Urothelium cell line (cell line): ENCODE results near the gene TRAPPC3L.
"Not testable (repeated sequence)": the region's sequence is repeated elsewhere in the genome, so short reads cannot be mapped to it uniquely, and the experiment has no call there.

Source experiments
- DNase-seq: peaks from one replicate; pipeline ENCODE4 v3.0.0; 2011; ENCODE audit warnings: low spot score, mixed read lengths
- FAIRE-seq: peaks from 2 replicates; lab custom pipeline; 2011; peaks lifted over from hg19 to GRCh38; lab: Jason Lieb, UNC

Gene TRAPPC3L

DNA sequence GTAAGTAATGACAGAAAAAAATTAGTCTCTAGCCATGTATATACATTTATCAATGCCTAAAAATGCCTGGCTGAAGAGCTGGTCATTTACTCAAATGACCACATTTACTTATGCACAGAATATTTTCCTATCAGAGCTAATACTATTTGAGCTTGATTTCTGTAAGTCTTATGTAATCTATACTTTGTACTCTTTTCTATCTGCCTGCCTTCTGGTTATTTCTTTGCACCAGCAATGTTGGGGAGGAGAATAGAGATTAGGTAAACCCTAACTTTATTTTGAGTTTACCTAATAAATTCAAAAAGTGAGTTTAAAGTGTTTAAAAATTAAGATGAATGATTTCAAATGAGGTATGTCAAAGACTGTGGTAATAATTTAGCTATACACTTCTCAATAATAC lies 30.3 kb downstream of the TRAPPC3L start:
- no peak for FAIRE-seq
- DNase-seq, result no peak

DNA sequence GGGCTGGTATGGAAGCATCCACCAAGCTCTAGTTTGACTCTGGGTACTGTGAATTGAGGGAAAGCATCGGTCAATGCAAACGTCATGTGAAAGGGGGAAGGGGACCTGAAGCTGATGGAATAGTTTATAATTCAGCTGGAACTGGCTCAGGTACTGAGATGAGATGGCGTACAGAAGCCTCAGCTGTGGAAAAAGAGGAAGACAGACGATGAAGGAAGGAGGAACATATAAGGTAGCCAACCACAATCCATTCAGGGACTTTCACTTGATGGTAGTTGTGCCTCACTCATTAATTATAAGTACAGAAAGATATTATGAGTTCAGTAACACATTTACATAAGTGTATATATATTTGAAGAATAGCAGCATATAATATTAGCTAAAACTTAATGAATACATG lies 31.4 kb downstream of the TRAPPC3L start:
- FAIRE-seq, result no peak
- DNase-seq, result no peak

- DNase-seq (no peak), FAIRE-seq (no peak)
Observed at GRCh38 chr6:116513224-116513875, 32.1 kb downstream of the TRAPPC3L start.

- FAIRE-seq (no peak), DNase-seq (no peak)
Observed at GRCh38 chr6:116512734-116513133, 32.8 kb downstream of the TRAPPC3L start.

DNA sequence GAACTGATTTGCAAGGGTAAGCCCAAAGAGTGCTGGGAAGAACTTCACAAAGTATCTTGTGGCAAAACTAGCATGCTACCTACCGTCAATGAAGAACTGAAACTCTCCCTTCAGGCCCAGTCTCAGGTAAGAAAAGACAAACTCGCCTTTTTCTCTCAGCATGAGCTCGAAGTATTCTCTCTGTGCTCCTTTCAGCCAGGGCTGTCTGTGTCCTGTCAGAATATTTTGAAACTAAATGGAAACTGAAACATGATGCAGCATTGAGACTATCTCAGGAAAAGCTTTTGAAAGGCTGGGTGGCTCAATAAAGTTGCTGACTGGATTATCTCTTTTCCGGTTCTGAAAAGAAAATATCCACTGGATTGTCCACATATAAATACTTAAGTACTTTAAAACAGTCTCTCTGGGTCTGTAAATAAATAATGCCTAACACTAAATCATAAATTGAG lies 33.3 kb downstream of the TRAPPC3L start:
- FAIRE-seq (no peak), DNase-seq (no peak)

DNA sequence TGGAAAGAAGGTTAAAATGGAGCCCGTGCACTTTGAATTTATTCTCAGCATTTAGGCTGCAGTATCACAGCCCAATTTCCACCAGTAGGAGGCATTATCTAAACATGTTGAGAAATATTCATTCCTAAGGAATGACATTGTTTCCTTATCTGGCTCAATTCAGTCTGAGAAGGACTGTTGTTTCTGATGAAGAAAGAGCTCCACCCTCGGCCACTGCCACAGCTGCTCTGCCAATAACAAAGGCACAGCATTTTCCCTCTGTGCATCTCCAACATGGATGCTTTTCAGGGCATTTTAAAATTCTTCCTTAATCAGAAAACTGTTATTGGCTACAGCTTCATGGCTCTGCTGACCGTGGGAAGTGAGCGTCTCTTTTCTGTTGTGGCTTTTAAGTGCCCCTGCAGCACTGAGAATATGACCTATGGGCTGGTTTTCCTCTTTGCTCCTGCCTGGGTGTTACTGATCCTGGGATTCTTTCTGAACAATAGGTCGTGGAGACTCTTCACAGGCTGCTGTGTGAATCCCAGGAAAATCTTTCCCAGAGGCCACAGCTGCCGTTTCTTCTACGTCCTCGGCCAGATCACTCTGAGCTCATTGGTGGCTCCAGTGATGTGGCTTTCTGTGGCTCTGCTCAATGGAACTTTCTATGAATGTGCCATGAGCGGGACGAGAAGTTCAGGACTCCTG lies 33.9 kb downstream of the TRAPPC3L start, which contains the start of gene CALHM5:
Gene CALHM5, plus strand, starts transcription at position 216 of the 687 bp plus-strand sequence. Its CDS starts 58 bp downstream, at position 274.
- FAIRE-seq (no peak), DNase-seq (peak; percentile 56)

DNA sequence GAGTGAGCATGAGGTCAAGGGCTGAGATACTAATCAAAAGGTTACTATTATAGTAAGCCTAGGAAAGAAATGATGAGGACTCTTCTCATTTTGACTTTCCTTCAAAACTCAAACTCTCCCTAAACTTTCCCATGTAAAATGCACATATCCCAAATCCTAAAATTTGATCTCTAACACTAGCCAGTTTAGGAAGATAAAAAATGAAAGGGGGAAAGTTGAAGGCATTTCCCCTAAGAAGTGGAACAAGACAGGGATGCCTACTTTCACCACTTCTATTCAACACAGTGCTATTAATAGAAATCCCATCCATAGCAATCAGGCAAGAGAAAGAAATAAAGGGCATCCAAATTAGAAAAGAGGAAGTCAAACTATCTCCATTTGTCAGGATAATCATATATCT lies 37.0 kb downstream of the TRAPPC3L start:
- DNase-seq, result no peak
- no peak for FAIRE-seq

GRCh38 chr6:116507324-116507723 lies 38.2 kb downstream of the TRAPPC3L start:
- no peak for FAIRE-seq

DNA sequence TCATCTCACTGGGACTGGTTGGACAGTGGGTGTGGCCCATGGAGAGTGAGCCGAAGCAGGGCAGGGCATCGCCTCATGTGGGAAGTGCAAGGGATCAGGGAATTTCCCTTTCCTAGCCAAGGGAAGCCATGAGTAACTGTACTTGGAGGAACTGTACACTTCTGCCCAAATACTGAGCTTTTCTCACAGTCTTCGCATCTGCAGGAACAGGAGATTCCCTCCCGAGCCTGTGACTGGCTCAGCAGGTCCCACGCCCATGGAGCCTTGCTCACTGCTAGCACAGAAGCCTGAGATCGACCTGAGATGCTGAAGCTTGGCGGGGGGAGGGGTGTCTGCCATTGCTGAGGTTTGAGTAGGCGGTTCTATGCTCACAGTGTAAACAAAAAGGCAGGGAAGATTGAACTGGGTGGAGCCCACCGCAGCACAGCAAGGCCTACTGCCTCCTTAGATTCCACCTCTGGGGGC lies 44.5 kb downstream of the TRAPPC3L start:
- FAIRE-seq, result no peak

More at GRCh38 chr6:116507324-116507723, 38.2 kb downstream of the TRAPPC3L start:
- DNase-seq, result no peak

GRCh38 chr6:116497113-116497676 lies 48.3 kb downstream of the TRAPPC3L start:
- DNase-seq, result no peak
- no peak for FAIRE-seq

More for the DNA sequence above, 44.5 kb downstream of the TRAPPC3L start:
- no peak for DNase-seq

GRCh38 chr6:116495161-116495560 lies 50.3 kb downstream of the TRAPPC3L start:
- DNase-seq, FAIRE-seq: not testable (repeated sequence)

GRCh38 chr6:116492331-116493067 lies 53.0 kb downstream of the TRAPPC3L start:
- DNase-seq, result no peak
- no peak for FAIRE-seq

DNA sequence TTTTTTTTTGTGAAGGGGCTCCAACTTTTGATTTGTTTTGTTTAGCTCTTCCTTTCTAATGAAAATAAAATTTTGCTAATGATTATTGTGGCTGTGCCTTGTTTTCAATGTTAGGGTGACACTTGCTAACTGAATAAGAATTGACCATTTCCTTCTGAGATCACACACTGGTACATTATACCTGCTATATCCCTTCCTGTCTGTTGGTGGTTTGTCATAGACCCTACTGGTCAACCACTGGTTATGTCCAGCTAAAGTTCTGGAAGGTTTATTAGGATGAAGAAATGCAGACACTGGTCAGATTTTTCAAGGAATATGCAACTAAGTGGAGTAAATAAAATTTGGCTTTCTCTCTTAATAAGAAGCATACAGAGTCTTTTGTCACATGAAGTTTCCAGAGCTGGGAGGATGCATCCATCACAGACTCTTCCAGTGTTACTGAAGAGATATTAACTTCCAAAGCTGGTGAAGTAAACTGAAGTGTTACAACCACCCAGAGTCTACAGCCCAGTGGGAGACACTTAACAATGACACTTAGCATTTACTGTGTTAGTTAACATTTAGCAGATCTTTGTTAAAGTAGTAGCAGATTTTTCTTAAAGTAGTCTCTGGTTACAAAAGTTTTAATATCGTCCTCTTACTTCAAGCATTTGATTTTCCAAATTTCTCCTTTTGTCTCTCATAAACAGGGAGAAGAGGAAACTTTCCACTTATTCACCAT lies 53.7 kb downstream of the TRAPPC3L start:
- DNase-seq (no peak), FAIRE-seq (no peak)

DNA sequence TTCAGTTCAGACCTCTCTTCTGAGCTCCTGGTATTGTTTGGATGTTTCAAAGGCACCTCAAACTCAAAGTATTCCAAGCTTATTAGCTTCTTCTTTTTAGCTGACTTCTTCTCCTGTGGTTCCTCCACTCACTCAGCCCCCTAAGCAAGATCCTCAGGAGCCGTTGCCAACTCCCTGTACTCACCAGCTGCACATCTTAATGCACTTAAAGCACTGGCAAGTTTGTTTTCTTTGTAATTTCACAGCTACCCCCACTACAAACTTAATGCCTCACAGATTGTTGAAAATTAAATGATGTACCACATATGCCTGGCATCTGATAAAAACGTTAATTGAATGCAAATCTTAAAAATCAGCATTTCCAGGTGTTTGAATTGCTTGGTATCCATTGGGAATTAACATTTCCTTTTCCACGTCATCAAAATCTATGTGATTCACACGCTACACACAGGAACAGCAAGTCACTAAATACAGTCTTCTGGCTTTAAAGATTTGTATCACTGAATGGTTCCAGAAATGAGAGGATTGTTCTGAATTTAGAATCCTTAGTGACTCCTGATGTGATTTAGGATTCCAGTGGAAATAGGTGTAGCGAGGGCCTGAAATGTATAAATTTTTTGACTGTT lies 59.8 kb downstream of the TRAPPC3L start:
- no peak for FAIRE-seq
- DNase-seq, result no peak

GRCh38 chr6:116483616-116484015 lies 61.9 kb downstream of the TRAPPC3L start:
- DNase-seq (no peak), FAIRE-seq (no peak)

DNA sequence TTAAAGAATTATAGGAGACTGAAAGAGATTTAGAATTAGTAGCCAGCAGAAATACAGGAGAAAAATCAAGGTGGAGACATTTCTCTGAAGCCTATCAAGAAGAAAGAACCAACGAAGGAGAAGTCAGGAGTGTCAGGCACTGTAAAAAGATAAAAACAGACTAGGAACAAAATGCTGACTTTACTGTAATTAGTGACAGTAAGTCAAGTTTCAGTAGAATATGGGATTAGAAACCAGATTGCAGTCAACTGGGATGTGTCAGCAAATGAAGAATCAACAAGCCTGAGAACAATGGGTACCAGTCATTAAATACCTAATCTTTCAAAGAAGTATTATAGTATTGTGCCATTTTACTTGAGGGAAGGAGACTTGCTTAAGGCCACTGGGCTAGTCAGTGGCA lies 62.7 kb downstream of the TRAPPC3L start:
- DNase-seq, result no peak
- FAIRE-seq, result no peak

- no peak for DNase-seq
- no peak for FAIRE-seq
Observed at GRCh38 chr6:116476002-116476678, 69.3 kb downstream of the TRAPPC3L start.

- DNase-seq, result no peak
- no peak for FAIRE-seq
Observed at GRCh38 chr6:116475141-116475540, 70.3 kb downstream of the TRAPPC3L start.

DNA sequence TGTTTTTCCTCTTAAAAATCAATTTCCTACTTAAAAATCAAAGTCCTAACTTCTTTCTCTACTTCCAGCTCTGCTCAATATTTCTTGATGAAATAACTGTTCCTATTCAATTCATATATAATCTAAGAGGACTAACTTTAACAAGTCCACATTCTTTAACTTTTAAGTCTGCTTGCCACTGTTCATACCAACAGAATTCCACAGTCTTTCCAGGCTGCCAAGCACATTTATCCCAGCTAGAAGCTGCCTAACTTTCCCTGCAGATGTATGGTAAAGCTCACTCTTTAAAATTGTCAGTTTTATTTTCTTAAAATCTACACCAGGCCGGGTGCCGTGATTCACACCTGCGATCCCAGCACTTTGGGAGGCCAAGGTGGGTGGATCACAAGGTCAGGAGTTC lies 72.8 kb downstream of the TRAPPC3L start:
- FAIRE-seq, result no peak
- no peak for DNase-seq
